Middle frontal gyrus (tissue), 1 donor: ENCODE measurements around the gene ITSN1.

Experiments used
- DNase-seq: peaks from one replicate; pipeline ENCODE4 v3.0.0-alpha.2; 2015; ENCODE audit warnings: low spot score; ENCODE audit errors: extremely low spot score

ITSN1 gene

DNA sequence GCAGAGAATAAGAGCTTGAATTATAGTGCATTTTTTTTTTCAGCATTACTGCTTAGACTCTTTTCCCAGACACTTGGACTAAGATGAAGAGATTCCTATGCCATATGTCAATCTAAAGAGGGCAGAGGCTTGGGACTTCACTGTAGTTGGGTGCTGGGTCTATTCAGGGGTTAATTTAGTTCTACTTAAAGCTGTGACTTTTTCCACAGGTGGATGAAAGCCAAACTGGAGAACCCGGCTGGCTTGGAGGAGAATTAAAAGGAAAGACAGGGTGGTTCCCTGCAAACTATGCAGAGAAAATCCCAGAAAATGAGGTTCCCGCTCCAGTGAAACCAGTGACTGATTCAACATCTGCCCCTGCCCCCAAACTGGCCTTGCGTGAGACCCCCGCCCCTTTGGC is 168.5 kb downstream of the ITSN1 start:
- no peak for DNase-seq

DNA sequence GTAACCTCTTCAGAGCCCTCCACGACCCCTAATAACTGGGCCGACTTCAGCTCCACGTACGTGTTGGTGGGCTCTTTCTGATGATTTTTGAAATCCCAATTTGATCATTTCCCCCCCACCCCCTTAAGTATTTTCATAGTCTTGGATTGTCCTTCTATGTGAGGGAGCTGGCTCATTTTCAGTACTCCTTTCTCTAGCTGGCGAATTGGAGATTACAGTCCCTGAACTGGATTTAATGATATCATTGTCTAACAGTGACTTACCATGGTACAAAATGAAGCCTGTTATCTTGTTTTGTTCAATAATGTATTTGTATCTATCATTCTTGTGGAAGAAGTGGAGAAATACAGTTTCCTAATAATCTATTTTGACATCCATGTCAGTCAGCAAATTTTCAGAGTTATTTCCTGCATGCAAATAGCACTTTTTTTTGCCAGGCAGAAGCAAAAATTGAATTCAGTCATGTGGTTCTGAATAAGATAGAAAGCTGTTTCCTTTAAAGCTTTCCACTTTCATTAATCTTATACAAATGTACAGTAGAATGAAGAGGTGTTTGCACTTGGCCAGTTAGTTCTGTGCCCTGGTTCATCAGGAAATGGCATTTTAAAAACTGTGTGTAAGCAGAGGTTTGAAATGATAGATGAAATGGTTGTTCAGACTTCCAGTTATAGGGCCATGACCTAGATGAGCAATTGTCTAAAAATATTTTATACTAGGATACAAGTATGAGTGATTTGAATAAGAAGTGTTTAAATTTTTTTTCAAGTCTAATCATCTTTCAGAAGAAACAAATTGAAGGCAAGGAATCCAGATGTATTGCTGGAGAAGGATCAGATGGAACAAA is 169.1 kb downstream of the ITSN1 start:
- no peak for DNase-seq

DNA sequence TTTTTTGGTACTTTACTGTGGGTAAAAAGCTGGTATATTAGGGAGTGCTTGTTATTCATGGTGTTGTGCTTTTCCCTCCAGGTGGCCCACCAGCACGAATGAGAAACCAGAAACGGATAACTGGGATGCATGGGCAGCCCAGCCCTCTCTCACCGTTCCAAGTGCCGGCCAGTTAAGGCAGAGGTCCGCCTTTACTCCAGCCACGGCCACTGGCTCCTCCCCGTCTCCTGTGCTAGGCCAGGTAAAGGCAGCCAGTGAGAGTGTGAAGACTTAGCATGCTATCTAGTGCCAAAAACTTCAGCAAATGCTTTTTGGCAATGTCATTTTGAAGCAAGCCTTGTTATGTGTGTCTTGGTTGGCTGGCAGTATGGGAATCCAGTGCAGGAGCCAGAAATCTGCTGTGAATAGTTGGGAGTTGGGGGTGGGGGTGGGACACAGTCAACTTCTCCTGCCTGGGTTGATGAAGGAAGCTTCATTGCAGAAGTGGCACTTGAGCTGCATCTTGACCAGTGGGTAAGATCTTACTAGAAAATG is 171.6 kb downstream of the ITSN1 start:
- no peak for DNase-seq

DNA sequence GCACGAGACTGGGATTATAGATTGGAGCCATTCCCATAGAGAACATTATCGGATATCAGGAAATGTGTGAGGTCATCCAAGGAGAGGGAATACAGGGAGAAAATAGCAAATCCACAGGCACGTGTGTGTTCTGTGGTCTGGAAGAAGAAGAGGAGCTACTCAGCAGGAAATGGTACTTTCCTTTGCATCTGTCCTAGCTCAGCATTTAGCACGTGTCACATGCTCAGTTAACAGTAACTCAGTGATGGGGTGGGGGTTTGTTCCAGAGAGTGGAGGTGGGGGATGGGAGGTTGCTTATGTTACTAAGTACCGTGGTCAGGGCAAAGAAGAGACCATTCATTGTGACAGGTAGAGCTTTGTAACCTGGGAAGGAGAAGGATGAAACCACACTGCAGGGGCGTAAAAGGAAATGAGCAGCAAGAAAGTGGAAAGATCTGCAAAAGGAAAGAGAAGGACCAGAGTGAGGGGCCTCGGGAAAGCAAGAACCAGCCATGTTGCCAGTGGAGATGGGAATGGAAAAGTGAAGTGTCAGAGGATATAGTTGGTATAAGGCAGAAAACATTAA is 172.9 kb downstream of the ITSN1 start:
- no peak for DNase-seq

DNA sequence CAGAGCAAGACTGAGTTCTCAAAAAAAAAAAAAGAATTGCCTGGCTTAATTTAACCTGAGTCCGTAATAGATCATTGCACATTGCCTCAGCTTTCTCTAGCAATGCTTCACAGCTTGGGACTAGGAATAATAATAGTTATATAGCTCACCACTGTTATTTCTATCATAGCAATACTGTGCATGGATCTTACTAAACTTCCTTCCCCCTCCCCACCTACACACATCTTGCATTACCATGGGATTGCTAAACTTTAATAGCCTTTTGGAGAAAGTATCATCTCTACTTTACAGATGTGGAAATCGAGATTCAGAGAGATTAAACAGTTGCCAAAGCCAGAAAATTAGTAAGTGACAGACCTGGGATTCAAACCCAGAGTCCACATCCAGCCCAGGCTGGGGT is 173.9 kb downstream of the ITSN1 start:
- DNase-seq, result no peak

DNA sequence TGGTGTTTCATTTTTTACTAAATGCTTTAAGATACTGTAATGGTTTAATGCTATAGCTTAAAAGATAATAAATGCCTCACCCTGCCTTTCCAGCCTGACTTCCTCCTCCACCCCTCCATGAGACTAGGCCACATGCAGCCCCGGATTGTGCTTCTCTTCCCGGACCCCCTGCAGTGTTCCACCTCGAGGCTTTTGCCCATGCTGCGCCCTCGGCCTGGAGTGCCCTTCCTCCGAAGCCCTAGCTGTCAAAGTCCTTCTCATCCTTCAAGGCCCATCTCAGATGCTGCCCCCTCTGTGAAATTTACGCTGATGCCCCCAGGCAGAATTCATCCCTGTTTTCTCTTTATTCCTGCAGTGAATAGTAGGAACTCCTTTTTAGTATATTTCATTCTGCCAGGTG is 174.8 kb downstream of the ITSN1 start:
- DNase-seq, result no peak

DNA sequence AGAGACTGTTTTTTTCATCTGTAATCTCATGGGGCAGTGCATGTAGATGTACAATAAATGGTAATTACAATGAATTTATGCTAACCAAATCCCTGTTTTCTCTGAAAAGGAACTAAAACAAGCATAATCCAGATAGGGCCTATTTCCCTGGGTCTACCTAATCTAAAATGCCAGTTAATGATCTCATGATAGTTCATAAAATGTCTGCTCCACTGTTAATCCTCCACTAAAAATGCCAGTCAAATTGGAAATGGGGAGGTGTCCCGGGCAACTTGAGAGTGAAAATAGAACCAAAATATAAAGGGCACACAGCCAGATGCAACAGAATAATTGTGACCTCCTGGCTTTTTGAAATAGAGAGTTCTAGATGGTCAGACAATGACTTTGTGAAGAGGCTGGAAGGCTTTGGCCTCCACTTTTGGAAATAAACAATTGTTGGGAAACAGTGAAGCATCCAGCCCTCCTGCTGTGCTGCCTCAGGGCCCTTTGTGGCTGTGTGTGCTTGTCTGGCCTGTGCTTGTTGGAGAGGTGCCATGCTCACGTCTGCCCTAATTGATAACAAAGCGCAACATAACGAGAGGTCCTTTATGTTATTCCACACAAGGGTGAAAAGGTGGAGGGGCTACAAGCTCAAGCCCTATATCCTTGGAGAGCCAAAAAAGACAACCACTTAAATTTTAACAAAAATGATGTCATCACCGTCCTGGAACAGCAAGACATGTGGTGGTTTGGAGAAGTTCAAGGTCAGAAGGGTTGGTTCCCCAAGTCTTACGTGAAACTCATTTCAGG is 175.6 kb downstream of the ITSN1 start:
- no peak for DNase-seq

DNA sequence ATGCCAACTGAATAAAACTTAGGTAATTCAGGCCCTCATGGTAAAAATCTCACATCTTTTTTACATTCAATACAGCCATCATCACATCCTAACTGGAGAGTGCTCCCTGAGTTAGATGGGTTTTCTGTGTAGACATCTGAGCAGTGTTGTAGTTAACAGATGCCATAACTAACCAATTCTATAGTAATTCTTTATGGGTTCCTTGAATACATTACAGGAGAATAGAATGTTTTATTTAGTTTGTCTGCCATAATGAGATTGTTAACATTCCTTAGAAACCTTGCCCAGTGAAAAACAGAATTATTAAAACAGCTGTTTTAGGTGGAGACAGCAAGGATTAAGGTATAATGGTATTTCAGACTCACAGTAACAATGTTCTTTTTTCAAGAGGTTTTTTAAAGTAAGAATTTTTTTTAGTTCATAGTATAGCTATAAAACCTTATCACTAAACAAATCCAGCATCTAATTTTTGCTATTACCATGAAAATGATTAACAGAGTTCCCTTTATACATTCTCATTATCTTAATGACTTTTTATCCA is 178.0 kb downstream of the ITSN1 start:
- DNase-seq, result no peak

DNA sequence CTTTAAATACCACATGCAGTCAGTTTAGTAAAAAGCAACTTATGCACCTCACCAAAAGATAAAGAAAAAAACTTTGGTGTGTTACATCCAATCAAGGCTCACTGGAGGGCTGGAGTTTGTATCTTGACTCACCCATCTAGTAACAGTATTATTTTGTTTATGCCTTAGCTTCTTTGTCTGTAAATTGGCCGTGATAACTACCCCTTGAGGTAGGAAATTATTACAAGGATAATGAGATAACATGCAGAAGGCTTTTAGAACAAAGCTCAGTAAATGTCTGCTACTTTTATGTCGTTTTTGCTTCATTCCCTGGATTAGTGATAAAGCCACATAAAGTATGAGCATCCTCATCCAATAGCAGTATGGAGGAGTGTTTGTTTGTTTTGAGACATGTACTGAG is 178.5 kb downstream of the ITSN1 start:
- no peak for DNase-seq

DNA sequence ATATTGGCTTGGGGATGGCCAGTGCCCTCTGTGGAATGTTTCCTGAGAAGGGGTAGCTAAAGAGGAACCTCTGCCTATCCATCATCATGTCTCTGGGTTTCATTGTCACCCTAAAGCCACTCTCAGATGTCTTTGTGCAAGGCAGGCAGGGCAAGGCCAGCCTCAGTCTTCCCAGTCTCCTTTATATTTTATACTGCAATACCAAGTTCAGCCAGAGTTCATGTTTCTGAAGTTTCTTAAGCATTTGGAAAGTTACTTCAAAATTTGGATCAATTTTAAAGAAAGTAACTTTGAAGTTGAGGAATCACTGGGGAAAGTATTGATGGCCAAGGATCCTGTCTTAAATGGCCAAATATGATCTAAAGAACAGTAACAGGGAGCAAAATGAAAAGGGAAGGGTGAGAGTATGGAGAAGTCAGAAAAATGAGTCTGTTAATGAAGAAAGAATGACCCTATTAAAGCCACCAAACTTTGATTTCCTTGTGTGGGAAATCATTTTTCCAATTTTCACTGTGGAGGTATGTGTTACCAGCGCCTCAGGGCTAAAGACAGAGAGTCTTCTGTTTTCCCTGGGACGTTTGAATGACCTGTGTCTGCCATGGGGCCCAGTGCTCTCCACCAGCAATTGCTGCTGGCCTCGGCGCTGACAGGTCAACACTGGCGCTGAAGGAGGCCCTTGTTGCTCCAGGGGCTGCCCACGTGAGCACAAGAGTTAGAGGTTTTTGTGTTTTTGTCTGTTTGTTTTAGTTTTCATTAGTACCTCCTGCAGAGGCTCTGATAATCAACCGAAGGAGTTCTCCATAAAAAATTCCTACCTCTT is 179.4 kb downstream of the ITSN1 start:
- DNase-seq, result no peak

DNA sequence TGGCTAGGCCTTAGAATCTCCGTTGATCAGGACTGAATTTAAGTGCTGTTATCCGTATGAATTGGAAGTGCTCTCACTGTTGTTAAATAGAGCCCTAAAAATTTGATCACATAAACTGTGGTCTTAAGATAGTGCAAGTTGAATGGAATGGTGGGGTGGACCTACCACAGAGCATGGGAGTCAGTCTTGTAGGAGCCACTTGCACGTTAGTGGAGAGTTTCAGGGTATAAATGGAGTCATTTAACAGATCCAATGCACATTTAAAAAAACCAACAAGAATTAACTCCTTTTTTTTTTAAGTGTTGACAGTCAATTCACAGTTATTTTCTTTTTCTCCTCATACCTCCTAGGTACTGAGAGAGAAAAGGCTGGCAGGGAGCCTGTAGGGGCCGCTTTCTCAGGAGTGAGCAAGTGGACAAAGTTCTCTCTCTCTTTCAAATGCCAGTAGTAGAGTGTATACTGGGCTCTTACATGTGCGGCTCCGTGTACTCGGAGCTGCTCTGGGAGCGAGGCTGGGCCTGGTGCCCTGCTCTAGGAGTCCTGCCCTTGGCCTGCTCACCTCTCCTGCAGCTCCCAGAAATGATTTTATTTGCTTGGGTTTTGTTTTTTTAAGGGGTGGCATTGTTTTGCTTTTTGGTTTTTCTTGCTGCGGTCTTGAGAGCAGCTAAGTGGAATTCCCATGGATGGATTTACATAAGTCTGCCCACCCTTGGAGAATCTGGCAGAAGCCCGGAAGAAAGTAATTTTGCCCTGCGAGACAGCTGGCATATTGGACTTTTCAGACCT is 182.0 kb downstream of the ITSN1 start:
- no peak for DNase-seq

DNA sequence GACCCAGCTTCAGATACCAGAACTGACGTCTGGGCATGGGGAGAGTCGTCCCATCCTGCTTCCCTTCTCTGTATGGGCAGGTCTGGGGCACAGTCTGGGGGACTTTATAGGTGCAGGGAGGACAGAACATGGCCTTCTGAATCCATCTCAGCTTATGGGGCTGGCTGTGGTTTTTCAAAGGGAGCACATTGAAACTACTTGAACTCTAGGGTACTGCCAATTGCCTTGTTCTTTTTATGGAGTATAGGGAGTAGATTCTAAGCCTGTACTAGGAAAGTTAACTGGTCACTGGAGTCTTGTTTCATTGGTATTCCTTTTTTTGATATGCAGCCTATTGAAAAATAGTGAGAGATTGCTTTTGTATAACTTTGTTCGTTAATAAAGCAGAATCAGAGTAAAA is 183.1 kb downstream of the ITSN1 start:
- no peak for DNase-seq

DNA sequence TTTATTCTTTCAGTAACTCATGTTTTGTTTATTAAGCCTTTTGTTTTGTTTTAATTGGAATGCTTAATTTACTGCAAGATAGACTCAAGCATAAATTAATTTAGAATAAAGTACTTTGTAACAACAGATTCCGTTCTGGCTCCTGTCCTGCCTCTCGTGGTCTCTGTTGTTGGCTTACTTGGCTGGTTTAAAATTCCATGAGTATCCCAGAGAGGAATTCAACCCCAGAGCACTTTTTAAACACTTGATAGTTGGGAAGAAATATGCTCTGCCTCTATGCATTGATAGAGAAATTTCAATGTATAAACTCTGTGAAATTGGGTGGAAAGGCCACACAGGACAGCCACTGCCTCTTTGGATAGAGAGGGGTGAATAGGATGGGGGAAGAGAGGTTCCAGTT is 183.6 kb downstream of the ITSN1 start:
- no peak for DNase-seq

DNA sequence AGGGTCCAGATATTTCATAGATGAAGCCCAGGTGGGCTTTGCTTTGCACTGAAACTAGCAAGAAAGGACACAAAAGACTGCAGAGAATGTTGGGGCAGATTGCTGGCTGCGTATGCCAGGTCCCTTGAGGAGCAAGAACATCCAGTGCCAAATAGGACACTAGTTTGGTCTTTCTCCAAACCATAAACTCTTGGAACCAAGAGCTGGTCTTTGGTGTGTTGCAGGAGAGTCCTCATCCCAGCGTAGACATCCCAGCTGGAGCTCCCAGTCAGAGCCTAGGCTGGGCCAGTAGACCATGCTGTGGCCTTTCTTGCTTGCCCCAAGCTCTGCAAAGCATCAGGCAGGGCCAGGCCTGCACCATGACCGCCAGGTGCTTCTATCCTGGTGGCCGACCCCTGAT is 185.8 kb downstream of the ITSN1 start:
- no peak for DNase-seq

DNA sequence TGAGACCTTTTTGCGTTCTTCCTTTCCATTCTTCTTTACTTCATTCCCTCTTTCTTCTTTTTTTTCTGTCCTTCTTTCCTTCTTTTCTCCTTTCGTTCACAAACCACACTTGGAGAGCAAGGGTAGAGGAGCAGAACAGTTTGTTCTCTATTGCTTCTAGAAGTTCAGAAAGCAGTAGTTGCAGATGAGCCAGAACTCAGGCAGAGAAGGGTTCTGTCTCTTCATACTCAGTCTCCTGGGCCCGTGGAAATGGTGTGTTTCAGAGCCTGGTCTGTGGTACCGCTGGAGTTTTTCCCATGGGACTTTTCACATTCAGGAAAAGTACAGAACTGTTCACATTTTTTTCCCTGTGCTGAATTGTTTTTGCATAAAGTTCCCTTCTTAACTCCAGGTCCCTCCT is 186.3 kb downstream of the ITSN1 start:
- no peak for DNase-seq

DNA sequence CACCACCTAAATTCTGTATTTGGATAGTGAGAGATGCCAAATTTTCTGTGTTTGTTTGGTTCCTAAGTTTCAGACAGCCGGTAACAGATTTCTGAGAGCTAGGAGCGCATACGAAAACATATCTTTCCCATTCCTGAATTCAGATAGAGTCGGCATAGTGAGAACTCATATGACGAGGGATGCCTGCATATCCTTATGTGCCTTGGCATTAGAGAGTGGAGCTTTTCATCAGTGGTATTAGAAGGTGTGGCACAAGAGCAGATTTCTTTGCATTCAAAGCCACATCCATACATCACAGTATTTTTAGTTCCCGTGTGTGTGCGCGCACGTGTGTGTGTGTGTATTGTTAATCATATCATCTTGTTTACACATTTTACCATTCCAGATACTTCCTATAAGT is 187.5 kb downstream of the ITSN1 start:
- no peak for DNase-seq

DNA sequence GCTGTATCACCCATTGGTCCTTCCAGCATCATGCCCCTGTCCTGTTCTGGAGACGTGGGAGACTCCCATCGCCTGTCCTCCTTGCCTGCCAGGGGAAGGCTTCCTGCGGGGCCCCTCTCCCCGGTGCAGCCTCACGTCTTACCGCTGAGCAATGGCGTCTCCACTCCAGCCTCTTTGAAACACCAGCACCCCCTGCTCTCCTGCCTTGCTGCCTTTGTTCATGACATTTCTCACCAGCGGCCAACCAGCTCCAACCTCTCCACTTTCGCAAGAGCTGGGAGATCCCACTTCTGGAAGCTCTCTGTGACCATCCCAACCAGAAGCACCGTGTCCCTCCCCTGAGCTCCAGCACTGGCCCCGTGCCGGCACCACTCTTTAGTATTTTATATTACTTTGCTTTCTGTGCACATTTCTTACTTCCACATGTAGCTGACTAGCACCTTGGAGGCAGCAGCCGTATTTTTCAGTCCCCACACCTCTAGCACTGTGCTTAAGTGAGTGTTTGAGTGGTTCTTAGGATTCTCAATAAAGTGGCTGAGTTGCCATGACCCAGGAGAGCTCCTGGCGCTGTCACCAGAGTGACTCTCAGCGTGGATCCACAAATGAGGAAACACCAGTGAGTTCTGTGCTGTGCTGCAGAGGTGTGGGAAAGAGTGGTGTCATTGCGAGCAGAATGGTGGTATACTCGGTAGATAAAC is 189.8 kb downstream of the ITSN1 start:
- no peak for DNase-seq

DNA sequence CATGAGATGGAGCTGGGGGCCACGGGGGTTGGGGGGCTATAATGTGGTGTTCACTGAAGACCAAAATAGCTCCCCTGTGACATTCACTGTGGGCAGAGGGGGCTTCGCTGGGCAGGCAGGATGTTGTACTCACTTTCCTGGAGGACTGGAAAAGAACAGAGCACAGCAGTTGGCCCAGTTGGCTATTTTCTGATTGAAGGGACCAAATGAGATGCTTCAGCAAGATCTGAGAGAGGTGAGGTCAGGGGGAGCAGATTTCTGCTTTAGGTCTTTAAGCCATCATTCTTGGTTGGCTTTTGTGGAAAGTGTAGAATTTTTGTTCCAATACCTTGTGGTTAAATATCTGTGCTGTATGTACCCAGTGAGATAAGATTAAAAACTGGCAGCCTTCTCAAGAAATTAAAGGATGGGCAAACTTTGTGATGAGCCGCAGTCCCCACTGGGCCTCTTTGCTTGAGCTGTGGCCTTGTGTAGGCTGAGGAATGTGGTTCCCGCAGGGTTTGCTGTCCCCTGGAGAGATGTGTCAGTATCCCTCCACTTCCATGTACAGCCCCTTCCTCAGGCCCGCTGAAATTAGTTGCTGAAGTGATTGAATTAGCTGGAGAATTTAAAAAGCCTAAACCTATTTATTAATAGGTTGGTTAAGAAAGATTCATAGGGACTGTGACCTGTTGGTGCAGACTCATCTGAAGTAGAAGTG is 192.7 kb downstream of the ITSN1 start:
- DNase-seq, result no peak

DNA sequence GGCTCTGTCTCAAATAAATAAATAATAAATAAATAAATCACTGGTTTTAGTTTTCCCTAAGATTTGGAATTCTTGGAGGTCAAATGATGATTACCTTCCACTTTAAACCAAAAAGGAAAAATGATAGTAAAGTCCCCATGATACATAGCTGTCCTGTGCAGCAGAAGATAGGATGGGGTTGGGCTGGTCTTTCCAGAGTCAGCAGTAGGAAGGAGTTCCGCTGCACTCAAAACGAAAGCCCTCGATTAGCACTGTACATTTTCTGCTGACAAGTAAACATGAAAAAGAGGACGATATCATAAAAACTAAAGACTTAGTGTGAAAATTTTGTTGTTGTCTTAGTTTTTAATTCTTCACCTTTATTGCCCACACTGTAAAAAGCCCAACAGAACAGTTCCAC is 193.6 kb downstream of the ITSN1 start:
- no peak for DNase-seq
